T-helper 1 cell treated with Interleukin-12 subunit alpha and Interleukin-12 subunit beta and Interleukin-4 antibody, amounts not matched to agents 30 ng/mL and 1 ng/mL, for 36 hours (primary cell): ENCODE measurements around the gene ARL1. TPM values are rescaled to one million over a fixed set of nuclear protein-coding genes. Genes with fewer than 3 reads are reported as not detected.
"Not testable (repeated sequence)": the region's sequence is repeated elsewhere in the genome, so short reads cannot be mapped to it uniquely, and the experiment has no call there.

Source experiments
- intact Hi-C: fragments of 100-400 bp; cut with micrococcal nuclease; formaldehyde crosslinking; loops from one replicate; pipeline ENCODE4 v1.15.1; 2024
- total RNA-seq: library from RNA; stranded (reverse); gene quantifications from 2 replicates; pipeline ENCODE4 v1.2.3, GENCODE V29; 2022

Gene ARL1
- total RNA-seq, result 51.6 and 66.8 TPM in 2 replicates

GRCh38 chr12:101407436-101408345, at the start of gene ARL1:
Gene ARL1 (minus strand): TSS chr12:101407772. CDS start chr12:101407645, 127 bp downstream.
- intact Hi-C loops, result loop anchor here (1.0 to 5.0 kb wide), 6 partner anchors 128 to 1141 kb away; partner anchors contain the start of genes DEPDC4, GNPTAB, IGF1 and SCYL2

DNA sequence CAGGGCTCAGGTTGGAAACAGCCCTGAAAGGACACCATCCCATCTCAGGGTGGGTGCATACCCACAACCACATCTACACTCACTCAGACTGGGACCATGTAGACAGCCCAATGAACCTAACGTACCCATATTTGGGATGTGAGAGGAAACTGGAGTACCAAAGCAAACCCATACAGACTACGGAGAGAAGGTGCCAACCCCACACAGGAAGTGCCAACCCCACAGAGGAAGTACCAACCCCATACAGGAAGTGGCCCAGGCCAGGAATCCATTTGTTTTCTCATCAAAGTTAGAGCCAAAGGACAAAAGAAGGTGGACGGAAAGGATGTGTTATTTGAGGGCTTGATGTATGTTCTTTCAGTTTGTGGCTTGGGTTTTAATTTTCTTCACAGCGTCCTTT, 48.1 kb upstream of the ARL1 start:
- intact Hi-C loops, result no loop called here

DNA sequence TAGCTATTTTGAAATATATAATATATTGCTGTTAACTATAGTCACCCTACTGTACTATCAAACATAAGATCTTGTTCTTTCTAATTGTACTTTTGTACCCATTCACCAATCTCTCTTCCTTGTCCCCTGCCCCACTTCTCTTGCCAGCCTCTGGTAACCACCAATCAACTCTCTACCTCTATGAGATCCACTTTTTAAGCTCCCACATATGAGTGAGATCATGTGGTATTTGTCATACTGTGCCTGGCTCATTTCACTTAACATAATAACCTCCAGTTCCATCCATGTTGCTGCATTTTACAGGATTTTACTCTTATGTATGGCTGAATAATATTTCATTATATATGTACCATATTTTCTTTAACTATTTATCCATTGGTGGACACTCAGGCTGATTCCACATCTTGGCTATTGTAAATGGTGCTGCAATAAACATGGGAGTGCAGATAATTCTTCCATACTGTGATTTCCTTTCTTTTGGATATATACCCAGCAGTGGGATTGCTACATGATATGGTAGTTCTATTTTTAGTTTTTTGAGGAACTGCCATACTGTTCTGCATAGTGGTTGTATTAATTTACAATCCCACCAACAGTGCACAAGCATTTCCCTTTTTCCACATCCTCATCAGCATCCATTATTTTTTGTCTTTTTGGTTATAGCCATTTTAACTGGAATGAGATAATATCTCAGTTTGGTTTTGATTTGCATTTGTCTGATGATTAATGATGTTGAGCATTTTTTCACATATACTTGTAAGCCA, 34.1 kb upstream of the ARL1 start:
- intact Hi-C loops, result no loop called here

GRCh38 chr12:101439236-101439635, 31.7 kb upstream of the ARL1 start:
- intact Hi-C loops, result no loop called here

DNA sequence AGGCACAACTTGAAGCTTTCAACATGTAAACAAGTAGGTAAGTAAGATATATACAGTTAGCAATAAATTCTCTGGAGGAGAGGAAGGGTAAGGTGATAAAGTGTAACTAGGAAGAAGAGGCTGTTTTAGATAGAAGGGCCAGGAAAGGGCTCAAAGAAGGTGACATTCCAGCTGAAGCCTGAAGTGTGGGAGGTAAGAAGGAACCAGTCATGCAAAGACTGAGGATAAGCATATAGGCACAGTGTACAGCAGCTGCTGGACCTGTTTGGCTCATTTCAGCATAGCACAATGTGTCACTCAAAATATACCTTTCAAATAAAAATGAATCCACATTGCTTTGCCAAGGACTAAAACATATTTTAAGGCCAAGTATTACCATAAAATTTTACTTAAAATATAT, 28.6 kb upstream of the ARL1 start:
- intact Hi-C loops, result no loop called here

DNA sequence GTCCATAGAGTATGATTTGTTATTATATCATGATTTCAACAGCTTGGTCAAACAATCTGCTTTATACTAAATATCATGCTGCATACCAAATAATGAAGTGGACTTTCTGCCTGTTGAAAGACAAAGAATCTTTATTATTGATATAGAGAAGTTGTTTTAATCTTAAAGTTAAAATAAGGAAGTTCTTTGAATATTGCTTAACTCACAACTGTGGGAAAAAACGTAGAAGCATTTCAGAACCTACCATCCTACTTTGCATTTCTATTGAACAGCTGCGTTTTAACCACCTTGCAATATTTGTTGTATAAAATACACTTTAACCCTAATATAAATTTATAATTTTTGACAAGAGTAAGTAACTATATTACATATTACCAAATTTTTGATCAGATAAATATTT, 22.9 kb upstream of the ARL1 start:
- intact Hi-C loops, result no loop called here

GRCh38 chr12:101424620-101425019, 17.0 kb upstream of the ARL1 start:
- intact Hi-C loops, result no loop called here

GRCh38 chr12:101422066-101422465, 14.5 kb upstream of the ARL1 start:
- intact Hi-C loops, result not testable (repeated sequence)

- intact Hi-C loops, result no loop called here
These were observed 7.7 kb upstream of the ARL1 start for GRCh38 chr12:101415228-101415627.

GRCh38 chr12:101414533-101415119, 7.1 kb upstream of the ARL1 start:
- intact Hi-C loops, result loop anchor here (1.0 kb wide), 4 partner anchors 283 to 425 kb away; partner anchors contain the start of gene CHPT1

- intact Hi-C loops, result not testable (repeated sequence)
These were observed 2.6 kb upstream of the ARL1 start for GRCh38 chr12:101410169-101410568.

DNA sequence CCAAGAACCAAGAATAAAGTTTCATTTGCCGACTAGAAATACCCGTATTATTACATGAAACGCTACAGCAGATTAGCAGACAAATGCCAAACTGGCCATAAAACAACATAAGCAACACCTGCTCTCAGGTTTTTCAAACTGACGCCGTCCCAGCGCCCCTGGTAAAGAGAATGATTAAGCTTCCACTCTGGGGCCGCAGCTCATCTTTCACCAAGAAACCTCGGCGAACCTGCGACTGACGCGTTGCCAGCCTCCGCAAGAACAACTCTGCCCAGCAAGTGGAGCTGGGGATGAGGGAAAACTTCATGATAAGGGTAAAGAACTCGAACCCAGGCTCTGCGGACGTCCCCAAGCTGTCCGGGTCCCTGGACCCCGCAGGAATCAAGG, 530 bp downstream of the ARL1 start:
- intact Hi-C loops, result loop anchor here (1.0 to 5.0 kb wide), 6 partner anchors 128 to 1140 kb away; partner anchors contain the start of genes DEPDC4, GNPTAB, IGF1 and SCYL2

- intact Hi-C loops, result not testable (repeated sequence)
These were observed 16.4 kb downstream of the ARL1 start for GRCh38 chr12:101391181-101391580.

DNA sequence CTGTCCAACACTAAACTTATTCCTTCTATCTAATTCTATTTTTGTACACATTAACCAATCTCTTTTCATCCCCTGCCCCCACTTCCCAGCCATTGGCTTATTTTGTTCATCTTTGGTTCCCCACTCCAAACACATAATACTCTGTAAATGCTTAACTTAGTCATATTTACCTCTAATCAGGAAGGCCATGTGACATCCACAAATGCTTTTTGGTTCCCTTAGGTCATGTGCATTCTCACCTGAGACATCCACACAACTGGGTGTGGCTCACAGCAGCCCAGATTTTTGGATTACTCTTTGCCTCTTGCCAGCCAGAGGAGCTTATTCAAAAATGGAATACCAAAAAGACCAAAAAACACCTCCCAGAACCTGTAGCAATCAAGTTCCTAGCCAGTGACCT, 28.4 kb downstream of the ARL1 start:
- intact Hi-C loops, result no loop called here

DNA sequence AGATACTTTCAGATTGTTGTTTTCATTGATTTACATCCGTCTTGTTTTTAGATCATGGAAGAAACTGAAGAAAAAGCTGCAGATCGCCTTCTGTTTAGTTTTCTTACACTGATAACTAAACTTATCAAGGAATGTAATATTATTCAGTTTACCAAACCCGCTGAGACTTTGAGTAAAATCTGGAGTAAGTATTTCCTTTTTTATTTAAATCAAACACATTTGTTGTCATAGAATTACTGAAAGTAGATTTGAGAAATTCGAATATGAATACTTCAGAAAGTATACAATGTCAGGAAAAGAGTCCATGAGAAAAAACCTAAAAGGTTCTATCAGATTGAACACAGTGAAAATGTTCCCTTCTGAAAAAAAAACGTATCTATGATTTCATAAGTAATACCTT, 32.0 kb downstream of the ARL1 start:
- intact Hi-C loops, result no loop called here

GRCh38 chr12:101372431-101372830, 35.1 kb downstream of the ARL1 start:
- intact Hi-C loops, result no loop called here

DNA sequence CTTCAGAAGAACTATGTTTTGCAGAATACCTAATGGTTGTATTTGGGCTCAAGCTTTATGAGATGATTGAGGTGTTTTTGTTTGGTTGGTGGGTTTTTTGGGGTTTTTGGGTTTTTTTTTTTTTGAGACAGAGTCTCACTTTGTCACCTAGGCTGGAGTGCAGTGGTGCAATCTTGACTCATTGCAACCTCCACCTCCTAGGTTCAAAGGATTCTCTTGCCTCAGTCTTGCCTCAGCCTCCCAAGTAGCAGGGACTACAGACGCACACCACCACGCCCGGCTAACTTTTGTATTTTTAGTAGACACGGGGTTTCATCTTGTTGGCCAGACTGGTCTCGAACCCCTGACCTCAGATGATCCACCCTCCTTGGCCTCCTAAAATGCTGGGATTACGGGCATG, 39.6 kb downstream of the ARL1 start:
- intact Hi-C loops, result no loop called here

- intact Hi-C loops, result no loop called here
These were observed 46.1 kb downstream of the ARL1 start for GRCh38 chr12:101361455-101361854.

GRCh38 chr12:101356794-101357193, 50.8 kb downstream of the ARL1 start:
- intact Hi-C loops, result no loop called here

GRCh38 chr12:101351682-101352081, 55.9 kb downstream of the ARL1 start:
- intact Hi-C loops, result no loop called here

GRCh38 chr12:101343893-101344292, 63.7 kb downstream of the ARL1 start:
- intact Hi-C loops, result no loop called here
